Renal cortex interstitium (tissue), 15 donors: ENCODE data around the gene PAAF1. TPM values are rescaled to one million over a fixed set of nuclear protein-coding genes. Genes with fewer than 3 reads are reported as not detected.

Experiments
- DNase-seq, 11 donors: peaks; one replicate each; pipeline ENCODE4 v3.0.0-alpha.2; 2013; ENCODE audit warnings: low read depth in 9 of 11, low spot score in 4 of 11; ENCODE audit errors: extremely low read depth in 1 of 11
- long read RNA-seq, 16 experiments: transcript quantifications; one replicate each; lab custom pipeline, GENCODE V29; 2026
- polyA plus RNA-seq, 3 donors: library from polyadenylated mRNA; unstranded; fragments of 120-200 nt; gene quantifications; one replicate each; pipeline ENCODE4 v1.2.1, GENCODE V29; 2013; ENCODE audit not compliant: insufficient read length in 3 of 3

Gene PAAF1
- 10 to 100 TPM; 32.9 to 39.7 (median 36.0) TPM for polyA plus RNA-seq
- long read RNA-seq, donor 1, full-length matches to known transcripts = 7 of 12 reads
- long read RNA-seq, donor 1, partial matches to known transcripts = 5 of 12 reads
- long read RNA-seq, donor 1, other reads (novel, unspliced or antisense) = 0 of 12 reads
- long read RNA-seq, donor 2, full-length matches to known transcripts = 4 of 4 reads
- long read RNA-seq, donor 2, partial matches to known transcripts = 0 of 4 reads
- long read RNA-seq, donor 2, other reads (novel, unspliced or antisense) = 0 of 4 reads
- long read RNA-seq, donor 3, full-length matches to known transcripts = 7 of 20 reads
- long read RNA-seq, donor 3, partial matches to known transcripts = 13 of 20 reads
- long read RNA-seq, donor 3, other reads (novel, unspliced or antisense) = 0 of 20 reads
- long read RNA-seq, donor 4, full-length matches to known transcripts = 4 of 16 reads
- long read RNA-seq, donor 4, partial matches to known transcripts = 12 of 16 reads
- long read RNA-seq, donor 4, other reads (novel, unspliced or antisense) = 0 of 16 reads
- long read RNA-seq, donor 5 = 0 reads
- long read RNA-seq, donor 6, full-length matches to known transcripts = 9 of 9 reads
- long read RNA-seq, donor 6, partial matches to known transcripts = 0 of 9 reads
- long read RNA-seq, donor 6, other reads (novel, unspliced or antisense) = 0 of 9 reads
- long read RNA-seq, donor 7, full-length matches to known transcripts = 8 of 8 reads
- long read RNA-seq, donor 7, partial matches to known transcripts = 0 of 8 reads
- long read RNA-seq, donor 7, other reads (novel, unspliced or antisense) = 0 of 8 reads
- long read RNA-seq, donor 8, full-length matches to known transcripts = 4 of 21 reads
- long read RNA-seq, donor 8, partial matches to known transcripts = 17 of 21 reads
- long read RNA-seq, donor 8, other reads (novel, unspliced or antisense) = 0 of 21 reads
- long read RNA-seq, donor 9, full-length matches to known transcripts = 7 of 15 reads
- long read RNA-seq, donor 9, partial matches to known transcripts = 8 of 15 reads
- long read RNA-seq, donor 9, other reads (novel, unspliced or antisense) = 0 of 15 reads
- long read RNA-seq, donor 10, full-length matches to known transcripts = 7 of 13 reads
- long read RNA-seq, donor 10, partial matches to known transcripts = 6 of 13 reads
- long read RNA-seq, donor 10, other reads (novel, unspliced or antisense) = 0 of 13 reads
- long read RNA-seq, donor 11, full-length matches to known transcripts = 7 of 12 reads
- long read RNA-seq, donor 11, partial matches to known transcripts = 5 of 12 reads
- long read RNA-seq, donor 11, other reads (novel, unspliced or antisense) = 0 of 12 reads
- long read RNA-seq, donor 12, full-length matches to known transcripts = 2 of 2 reads
- long read RNA-seq, donor 12, partial matches to known transcripts = 0 of 2 reads
- long read RNA-seq, donor 12, other reads (novel, unspliced or antisense) = 0 of 2 reads
- long read RNA-seq, donor 13 = 0 reads
- long read RNA-seq, donor 14, full-length matches to known transcripts = 6 of 15 reads
- long read RNA-seq, donor 14, partial matches to known transcripts = 9 of 15 reads
- long read RNA-seq, donor 14, other reads (novel, unspliced or antisense) = 0 of 15 reads
- long read RNA-seq, donor 15, full-length matches to known transcripts = 3 of 3 reads
- long read RNA-seq, donor 15, partial matches to known transcripts = 0 of 3 reads
- long read RNA-seq, donor 15, other reads (novel, unspliced or antisense) = 0 of 3 reads
- long read RNA-seq, donor 16, full-length matches to known transcripts = 20 of 54 reads
- long read RNA-seq, donor 16, partial matches to known transcripts = 34 of 54 reads
- long read RNA-seq, donor 16, other reads (novel, unspliced or antisense) = 0 of 54 reads

- DNase-seq = peak; percentile 91 to 98 (median 96)
Measured at GRCh38 chr11:73876424-73877310, at the start of gene PAAF1, which contains the start of gene COA4. TSS of gene PAAF1 (plus strand) at chr11:73876999. CDS start at chr11:73877022, 23 bp downstream. TSS of gene COA4 (minus strand) at chr11:73876846. CDS start at chr11:73873378, 3,468 bp downstream.

- DNase-seq = no peak
Measured at GRCh38 chr11:73830261-73830660, 46.5 kb upstream of the PAAF1 start.

GRCh38 chr11:73833067-73833466 lies 43.7 kb upstream of the PAAF1 start:
- DNase-seq = no peak

GRCh38 chr11:73838443-73839122 lies 38.2 kb upstream of the PAAF1 start:
- DNase-seq = no peak

- no peak for DNase-seq
Measured at GRCh38 chr11:73839123-73839457, 37.7 kb upstream of the PAAF1 start.

GRCh38 chr11:73851046-73851764 lies 25.6 kb upstream of the PAAF1 start:
- no peak for DNase-seq

GRCh38 chr11:73852049-73852448 lies 24.8 kb upstream of the PAAF1 start:
- no peak for DNase-seq

GRCh38 chr11:73854680-73855079 lies 22.1 kb upstream of the PAAF1 start:
- no peak for DNase-seq

GRCh38 chr11:73856031-73856567 lies 20.7 kb upstream of the PAAF1 start:
- no peak for DNase-seq

- no peak for DNase-seq
Measured at GRCh38 chr11:73859671-73860070, 17.1 kb upstream of the PAAF1 start.

- DNase-seq = no peak
Measured at GRCh38 chr11:73860202-73860601, 16.6 kb upstream of the PAAF1 start.

- no peak for DNase-seq
Measured at GRCh38 chr11:73862986-73863385, 13.8 kb upstream of the PAAF1 start.

- no peak for DNase-seq
Measured at GRCh38 chr11:73866095-73866579, 10.7 kb upstream of the PAAF1 start.

GRCh38 chr11:73866586-73866996 lies 10.2 kb upstream of the PAAF1 start:
- DNase-seq = peak in 8 of 11 donors; percentile 5 to 48 (median 40)

GRCh38 chr11:73869332-73869949 lies 7.4 kb upstream of the PAAF1 start:
- DNase-seq = no peak
